ENCODE data around the gene AUNIP. TPM values are rescaled to one million over a fixed set of nuclear protein-coding genes. Genes with fewer than 3 reads are reported as not detected.

AUNIP gene
- total RNA-seq, 1 experiment from 2014 or later = 16.1 TPM

- TF ChIP-seq ARID4B (CRISPR knock-in tag; IDR thresholded peaks at IDR 0.05; ENCODE audit: borderline replicate concordance) (no peak), ZNF396 (CRISPR knock-in tag; IDR thresholded peaks at IDR 0.05; ENCODE audit: borderline replicate concordance) (no peak)
These were observed 37.0 kb upstream of the AUNIP start (continued) for GRCh38 chr1:25896266-25896665.

GRCh38 chr1:25895365-25895990 lies 36.2 kb upstream of the AUNIP start:
- H3K4me1 Mint-ChIP-seq = peaks cover 19% of the 10 kb centered on the region
- peaks cover 23% of the 10 kb centered on the region for H3K36me3 Mint-ChIP-seq

More at GRCh38 chr1:25895365-25895990, 36.2 kb upstream of the AUNIP start:
- DNase-seq (ENCODE audit: low spot score) (peak; percentile 94), ATAC-seq (peak; percentile 81)
- peak overlapping the region; percentile 54 for H3K27ac Mint-ChIP-seq
- H3K27me3 Mint-ChIP-seq (ENCODE audit: low read depth) = no peaks in the 10 kb centered on the region
- H3K4me3 Mint-ChIP-seq = no peak overlapping the region
- TF ChIP-seq GRHL2 (CRISPR knock-in tag; IDR thresholded peaks at IDR 0.05; ENCODE audit: insufficient replicate concordance, severe bottlenecking) = no peak
- peak; percentile 94 for TF ChIP-seq CTCF (IDR thresholded peaks at IDR 0.05)
- no peak for TF ChIP-seq ARID4B (CRISPR knock-in tag; IDR thresholded peaks at IDR 0.05; ENCODE audit: borderline replicate concordance)
- TF ChIP-seq SP1 (CRISPR knock-in tag; conservative IDR thresholded peaks at IDR 0.05) = peak; percentile 56; the same call in 1 of the 2 replicates
- 0 out of 2 replicates have a peak, but pooled peaks have one; percentile 16 for TF ChIP-seq AR (CRISPR knock-in tag; IDR thresholded peaks at IDR 0.05)
- H3K9me3 Mint-ChIP-seq = no peaks in the 10 kb centered on the region
- POLR2A ChIA-PET = interaction anchor here (0.6 to 1.4 kb wide), 3 partner anchors 12 to 102 kb away, joined by 3 to 7 read pairs (median 5); partner anchors contain the start of genes PAFAH2 and PAQR7
- CTCF ChIA-PET = interaction anchor here (0.5 to 5.3 kb wide), 67 partner anchors 9 to 1034 kb away, joined by 3 to 112 read pairs (median 5); partner anchors contain the start of genes EXTL1, MTFR1L, PAFAH2 and PAQR7

Measured in WTC11 (cell line).